ENCODE measurements around the gene CACFD1. TPM values are rescaled to one million over a fixed set of nuclear protein-coding genes. Genes with fewer than 3 reads are reported as not detected.

CACFD1 gene
- 3.6 to 4.7 TPM (median 4.1 TPM) in 5 replicates for total RNA-seq (2022; extraction: Qiagen RNA extraction; ENCODE audit: low read depth)

GRCh38 chr9:133459476-133460404 is at the start of gene CACFD1:
Gene CACFD1 (plus strand): TSS chr9:133459978. CDS start chr9:133460067, 89 bp downstream.

DNA sequence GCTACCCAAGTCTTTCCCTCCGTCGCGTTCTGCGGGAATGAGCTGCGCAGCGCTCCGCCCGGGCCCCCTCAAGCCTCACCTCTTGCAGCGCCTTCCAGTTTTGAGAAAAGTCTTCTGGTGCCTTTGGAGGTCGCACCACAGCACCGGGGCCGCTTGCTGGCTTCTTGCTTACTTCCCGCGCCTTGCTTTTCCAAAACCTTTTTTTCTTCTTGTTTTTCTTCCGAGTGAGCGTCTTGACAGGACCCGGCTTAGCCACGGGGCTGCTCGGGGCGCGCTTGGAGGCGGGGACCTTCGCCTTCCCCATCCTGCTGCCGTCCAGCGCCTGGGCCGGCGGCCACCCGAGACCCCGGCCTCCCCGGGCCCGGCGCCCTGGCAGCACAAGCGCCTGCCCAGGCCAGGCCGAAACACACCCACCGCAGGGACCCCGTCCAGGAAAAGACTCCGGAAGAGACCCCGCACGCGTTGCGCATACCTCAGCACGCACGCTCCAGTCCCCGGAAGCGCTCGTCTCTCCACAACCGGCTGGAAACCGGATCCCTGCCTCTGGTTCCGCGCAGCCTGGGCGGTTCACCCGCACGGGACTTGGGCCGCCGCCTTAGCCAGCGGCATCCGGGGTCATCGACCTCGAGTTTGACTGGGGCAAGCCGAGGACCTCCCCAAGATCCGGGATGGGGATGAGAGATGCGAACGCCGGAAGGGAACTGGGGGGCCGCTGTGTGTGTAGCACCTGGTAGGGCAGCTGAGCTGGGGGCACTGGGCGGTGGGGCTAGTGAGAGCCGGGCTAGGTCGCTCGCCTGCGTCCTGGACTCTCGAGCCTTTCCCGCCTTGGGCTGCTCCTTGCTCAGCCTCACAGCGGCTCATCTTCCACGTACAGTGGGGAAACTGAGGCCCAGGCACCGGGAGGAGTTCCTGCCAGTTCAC is 42.0 kb upstream of the CACFD1 start, which contains the start of gene REXO4:
REXO4 (minus strand) TSS at position 470 of the 921 bp plus-strand sequence; CDS start at position 304, 166 bp downstream.

GRCh38 chr9:133421615-133422542 is 37.9 kb upstream of the CACFD1 start, which contains the start of gene ADAMTS13:
Gene ADAMTS13 (plus strand): TSS chr9:133422367. CDS start chr9:133422444, 77 bp downstream.

DNA sequence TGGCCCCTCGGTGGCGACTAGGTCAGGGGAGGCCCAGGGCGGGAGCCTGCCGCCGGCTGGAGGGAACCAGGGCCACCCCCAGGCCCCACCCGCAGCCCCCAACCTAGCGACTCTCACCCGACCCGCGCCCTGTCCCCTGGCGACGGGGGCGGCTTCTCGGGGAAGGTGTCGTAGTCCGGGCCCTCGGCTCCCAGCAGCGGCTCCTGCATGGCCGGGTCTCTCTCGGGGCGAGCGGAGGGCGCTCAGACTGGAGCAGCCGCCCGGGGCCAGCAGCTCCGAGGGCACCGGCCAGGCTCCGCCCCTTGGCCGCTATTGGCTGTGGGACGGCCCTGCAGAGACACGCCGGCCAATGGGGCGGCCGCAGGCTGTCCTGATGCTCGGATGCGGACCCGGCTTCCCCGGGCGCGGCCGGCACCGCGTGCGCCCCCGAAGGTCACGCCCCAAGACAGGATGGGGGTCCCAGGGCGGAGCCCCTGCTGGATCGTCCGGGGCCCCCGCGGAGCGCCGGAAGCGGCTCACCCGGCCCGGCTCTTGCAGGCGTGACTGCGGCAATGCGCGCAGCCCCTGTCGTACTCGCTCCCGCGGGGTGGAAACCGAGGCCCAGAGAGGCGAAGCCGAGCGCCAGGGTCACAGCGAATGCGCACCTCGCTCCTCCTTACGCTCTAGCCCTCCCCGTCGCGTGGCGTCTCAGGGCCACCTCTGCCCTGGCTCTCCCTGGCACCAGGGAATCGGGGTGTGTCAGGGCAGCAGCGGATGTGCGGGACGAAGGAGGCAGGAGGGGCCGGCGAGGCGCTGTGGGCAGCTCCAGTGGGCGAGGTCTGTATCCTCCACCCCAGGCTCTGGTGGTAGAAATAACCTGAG is 19.3 kb downstream of the CACFD1 start, which contains the start of gene SLC2A6:
SLC2A6 (minus strand) TSS at position 249 of the 861 bp plus-strand sequence; CDS start at position 209, 40 bp downstream.

Other genes starting within 250 kb of the CACFD1 start
- gene ABO, start 184.8 kb upstream of the CACFD1 start, total RNA-seq (2022; extraction: Qiagen RNA extraction; ENCODE audit: low read depth): not detected in 5 replicates
- 21.9 to 29.2 TPM (median 25.7 TPM) in 5 replicates for gene SURF6, start 123.8 kb upstream of the CACFD1 start, total RNA-seq (2022; extraction: Qiagen RNA extraction; ENCODE audit: low read depth)
- 25.4 to 31.8 TPM (median 30.0 TPM) in 5 replicates for gene MED22, start 111.8 kb upstream of the CACFD1 start, total RNA-seq (2022; extraction: Qiagen RNA extraction; ENCODE audit: low read depth)
- 3,238 to 3,462 TPM (median 3,433 TPM) in 5 replicates for gene RPL7A, start 111.8 kb upstream of the CACFD1 start, total RNA-seq (2022; extraction: Qiagen RNA extraction; ENCODE audit: low read depth)
- 40.7 to 46.1 TPM (median 43.4 TPM) in 5 replicates for gene SURF1, start 103.5 kb upstream of the CACFD1 start, total RNA-seq (2022; extraction: Qiagen RNA extraction; ENCODE audit: low read depth)
- gene SURF2, start 103.4 kb upstream of the CACFD1 start, total RNA-seq (2022; extraction: Qiagen RNA extraction; ENCODE audit: low read depth): 41.1 to 54.3 TPM (median 46.6 TPM) in 5 replicates
- 190 to 220 TPM (median 208 TPM) in 5 replicates for gene SURF4, start 83.9 kb upstream of the CACFD1 start, total RNA-seq (2022; extraction: Qiagen RNA extraction; ENCODE audit: low read depth)
- 0.55 to 1.5 TPM (median 1.1 TPM) in 5 replicates for gene STKLD1, start 83.6 kb upstream of the CACFD1 start, total RNA-seq (2022; extraction: Qiagen RNA extraction; ENCODE audit: low read depth)
- 28.7 to 41.2 TPM (median 37.6 TPM) in 5 replicates for gene REXO4, start 42.0 kb upstream of the CACFD1 start, total RNA-seq (2022; extraction: Qiagen RNA extraction; ENCODE audit: low read depth)
- 0.49 to 0.82 TPM (median 0.52 TPM) in 5 replicates for gene ADAMTS13, start 37.6 kb upstream of the CACFD1 start, total RNA-seq (2022; extraction: Qiagen RNA extraction; ENCODE audit: low read depth)
- 15.4 to 21.8 TPM (median 20.4 TPM) in 5 replicates for gene SLC2A6, start 19.1 kb downstream of the CACFD1 start, total RNA-seq (2022; extraction: Qiagen RNA extraction; ENCODE audit: low read depth)
- not detected in 5 replicates for gene MYMK, start 65.0 kb downstream of the CACFD1 start, total RNA-seq (2022; extraction: Qiagen RNA extraction; ENCODE audit: low read depth)
- gene ADAMTSL2, start 74.7 kb downstream of the CACFD1 start, total RNA-seq (2022; extraction: Qiagen RNA extraction; ENCODE audit: low read depth): not detected in 5 replicates
- gene FAM163B, start 149.4 kb downstream of the CACFD1 start, total RNA-seq (2022; extraction: Qiagen RNA extraction; ENCODE audit: low read depth): not detected in 5 replicates
- gene DBH, start 176.4 kb downstream of the CACFD1 start, total RNA-seq (2022; extraction: Qiagen RNA extraction; ENCODE audit: low read depth): not detected in 5 replicates

Data from A549 treated with DMSO at 1 μM for 4 hours (cell line).